Loucy (cell line): ENCODE data around the gene HOXD10.

Source experiments
- H2AFZ ChIP-seq: fragments of 200-600 bp; sonication (generic); 2 replicates; pipeline ENCODE4 v1.6.0; 2016; ENCODE audit warnings: antibody characterized with exemption, mild to moderate bottlenecking, low read length, moderate library complexity
- H3F3A ChIP-seq: fragments of 200-600 bp; 2 replicates; pipeline ENCODE4 v1.6.0; 2016; ENCODE audit warnings: antibody characterized with exemption, low read depth, mild to moderate bottlenecking
- H3K27me3 ChIP-seq: fragments of 200-600 bp; sonication (generic); 2 replicates; pipeline ENCODE4 v1.6.1; 2014; ENCODE audit warnings: low read length, mild to moderate bottlenecking; ENCODE audit not compliant: insufficient read depth, poor library complexity, severe bottlenecking
- H3K36me3 ChIP-seq: fragments of 200-600 bp; sonication (generic); 2 replicates; pipeline ENCODE4 v1.6.1; 2016; ENCODE audit warnings: low read length; ENCODE audit not compliant: insufficient read depth
- H3K4me1 ChIP-seq: fragments of 200-600 bp; sonication (generic); 2 replicates; pipeline ENCODE4 v1.5.1; 2014; ENCODE audit warnings: low read length, mild to moderate bottlenecking; ENCODE audit not compliant: insufficient read depth, poor library complexity, severe bottlenecking
- H3K4me2 ChIP-seq: fragments of 200-600 bp; sonication (generic); 2 replicates; pipeline ENCODE4 v1.6.0; 2014; ENCODE audit warnings: antibody characterized with exemption, low read length, low read depth, mild to moderate bottlenecking; ENCODE audit not compliant: poor library complexity, severe bottlenecking
- H3K4me3 ChIP-seq: fragments of 200-600 bp; sonication (generic); 2 replicates; pipeline ENCODE4 v1.5.1; 2014; ENCODE audit warnings: low read length, mild to moderate bottlenecking, mixed read lengths; ENCODE audit not compliant: poor library complexity, severe bottlenecking
- H3K79me2 ChIP-seq: fragments of 200-600 bp; sonication (generic); 2 replicates; pipeline ENCODE4 v1.6.1; 2014; ENCODE audit warnings: low read length; ENCODE audit not compliant: insufficient read depth
- H3K9ac ChIP-seq: fragments of 200-600 bp; sonication (generic); 2 replicates; pipeline ENCODE4 v1.6.0; 2014; ENCODE audit warnings: mild to moderate bottlenecking, low read depth, low read length, moderate library complexity; ENCODE audit not compliant: poor library complexity, severe bottlenecking
- H3K9me2 ChIP-seq: fragments of 200-600 bp; sonication (generic); replicated peaks from 2 replicates; pipeline ENCODE4 v1.6.1; 2016; ENCODE audit warnings: low read depth, low read length, mixed read lengths
- H3K9me3 ChIP-seq: fragments of 200-600 bp; sonication (generic); 2 replicates; pipeline ENCODE4 v1.6.1; 2014; ENCODE audit warnings: mild to moderate bottlenecking, antibody characterized with exemption, low read length, low read depth; ENCODE audit not compliant: insufficient read depth
- H4K20me1 ChIP-seq: fragments of 200-600 bp; sonication (generic); 2 replicates; pipeline ENCODE4 v1.6.0; 2014; ENCODE audit warnings: antibody characterized with exemption, low read length, mild to moderate bottlenecking; ENCODE audit not compliant: insufficient read depth, poor library complexity, severe bottlenecking
- EZH2phosphoT487 ChIP-seq: fragments of 200-600 bp; IDR thresholded peaks from 2 replicates; pipeline ENCODE4 v1.6.1; 2018; ENCODE audit warnings: antibody characterized with exemption, mild to moderate bottlenecking, moderate library complexity, borderline replicate concordance
- TF ChIP-seq, protein P1 (sequence below): fragments of 200-600 bp; sonication (generic); conservative IDR thresholded peaks from 2 replicates; pipeline ENCODE4 v1.5.1; 2014; ENCODE audit warnings: mild to moderate bottlenecking, antibody characterized with exemption, low read length

HOXD10 gene

GRCh38 chr2:176138526-176138922 lies 21.9 kb downstream of the HOXD10 start:
- Histone ChIP-seq H3F3A (no peaks in the 10 kb centered on the region), H3K4me1 (peaks cover 12% of the 10 kb centered on the region), H3K36me3 (no peaks in the 10 kb centered on the region), H3K9ac (no peak overlapping the region), H2AFZ (no peak overlapping the region), H4K20me1 (no peaks in the 10 kb centered on the region), H3K9me3 (no peaks in the 10 kb centered on the region), H3K79me2 (no peaks in the 10 kb centered on the region), H3K4me2 (no peak overlapping the region), H3K27me3 (no peaks in the 10 kb centered on the region), H3K4me3 (no peak overlapping the region), H3K9me2 (no peaks in the 10 kb centered on the region)
- TF ChIP-seq, protein P1, sequence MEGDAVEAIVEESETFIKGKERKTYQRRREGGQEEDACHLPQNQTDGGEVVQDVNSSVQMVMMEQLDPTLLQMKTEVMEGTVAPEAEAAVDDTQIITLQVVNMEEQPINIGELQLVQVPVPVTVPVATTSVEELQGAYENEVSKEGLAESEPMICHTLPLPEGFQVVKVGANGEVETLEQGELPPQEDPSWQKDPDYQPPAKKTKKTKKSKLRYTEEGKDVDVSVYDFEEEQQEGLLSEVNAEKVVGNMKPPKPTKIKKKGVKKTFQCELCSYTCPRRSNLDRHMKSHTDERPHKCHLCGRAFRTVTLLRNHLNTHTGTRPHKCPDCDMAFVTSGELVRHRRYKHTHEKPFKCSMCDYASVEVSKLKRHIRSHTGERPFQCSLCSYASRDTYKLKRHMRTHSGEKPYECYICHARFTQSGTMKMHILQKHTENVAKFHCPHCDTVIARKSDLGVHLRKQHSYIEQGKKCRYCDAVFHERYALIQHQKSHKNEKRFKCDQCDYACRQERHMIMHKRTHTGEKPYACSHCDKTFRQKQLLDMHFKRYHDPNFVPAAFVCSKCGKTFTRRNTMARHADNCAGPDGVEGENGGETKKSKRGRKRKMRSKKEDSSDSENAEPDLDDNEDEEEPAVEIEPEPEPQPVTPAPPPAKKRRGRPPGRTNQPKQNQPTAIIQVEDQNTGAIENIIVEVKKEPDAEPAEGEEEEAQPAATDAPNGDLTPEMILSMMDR, result no peak
- no peak for TF ChIP-seq EZH2phosphoT487

GRCh38 chr2:176138923-176139660 lies 22.5 kb downstream of the HOXD10 start:
- Histone ChIP-seq H3K9ac (no peak overlapping the region), H3K4me3 (no peak overlapping the region), H4K20me1 (no peaks in the 10 kb centered on the region), H3K36me3 (no peaks in the 10 kb centered on the region), H3F3A (no peaks in the 10 kb centered on the region), H3K4me1 (peaks cover 12% of the 10 kb centered on the region), H3K4me2 (no peak overlapping the region), H3K9me3 (no peaks in the 10 kb centered on the region), H3K79me2 (no peaks in the 10 kb centered on the region), H2AFZ (no peak overlapping the region), H3K27me3 (no peaks in the 10 kb centered on the region), H3K9me2 (no peaks in the 10 kb centered on the region)
- no peak for TF ChIP-seq EZH2phosphoT487
- TF ChIP-seq, protein P1, result no peak

DNA sequence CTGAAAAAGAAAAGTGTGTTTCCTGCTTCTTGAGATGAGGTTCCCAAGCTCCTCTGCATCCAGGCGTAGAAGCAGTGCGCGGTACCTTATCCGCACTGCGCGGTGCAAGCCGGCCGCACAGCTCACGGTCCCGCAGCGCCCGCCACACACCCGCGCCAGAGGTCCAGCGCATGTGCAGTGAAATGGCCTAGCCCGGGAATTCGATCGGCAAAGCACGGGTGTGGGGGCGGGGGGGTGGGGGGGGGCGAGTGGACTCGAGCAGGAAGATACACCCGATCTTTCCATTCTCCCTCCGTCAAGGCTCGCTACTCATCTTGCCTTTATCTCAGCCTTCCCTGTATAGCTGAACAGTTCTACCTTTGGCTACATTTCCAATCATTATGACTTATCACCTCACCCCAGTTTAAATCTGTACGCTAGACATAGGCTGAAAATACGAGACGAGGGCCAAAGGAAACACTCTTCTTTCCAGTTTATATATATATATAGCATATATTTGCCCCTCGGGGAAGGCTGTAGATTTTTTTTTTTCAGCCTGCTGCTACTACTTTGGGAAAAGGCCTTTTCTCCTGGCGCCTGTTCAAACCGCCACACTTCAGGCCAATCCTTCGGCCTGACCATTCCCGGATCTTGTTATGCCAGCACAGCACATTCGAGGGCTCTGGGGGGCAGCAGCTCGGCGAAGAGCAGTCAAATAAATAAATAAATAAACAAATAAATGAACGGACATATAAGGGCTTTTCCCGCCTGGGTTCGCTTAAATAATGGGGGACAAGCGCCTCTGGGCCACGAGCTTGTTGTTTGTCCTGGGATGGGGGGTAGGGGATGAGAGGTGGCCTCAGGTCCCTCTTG lies 23.3 kb downstream of the HOXD10 start:
- no peak for TF ChIP-seq EZH2phosphoT487
- TF ChIP-seq, protein P1, result no peak
- H2AFZ ChIP-seq, result peak overlapping the region; percentile 96
- H3K9me2 ChIP-seq, result no peaks in the 10 kb centered on the region
- no peaks in the 10 kb centered on the region for H4K20me1 ChIP-seq
- H3K4me2 ChIP-seq, result peak overlapping the region; percentile 81
- peak overlapping the region; percentile 76 for H3K4me3 ChIP-seq
- no peaks in the 10 kb centered on the region for H3K36me3 ChIP-seq
- no peaks in the 10 kb centered on the region for H3K79me2 ChIP-seq
- H3K9me3 ChIP-seq, result no peaks in the 10 kb centered on the region
- no peaks in the 10 kb centered on the region for H3F3A ChIP-seq
- H3K4me1 ChIP-seq, result peaks cover 12% of the 10 kb centered on the region
- H3K27me3 ChIP-seq, result no peaks in the 10 kb centered on the region
- H3K9ac ChIP-seq, result peak overlapping the region; percentile 67
